Dermis blood vessel endothelial cell (primary cell): ENCODE results near the gene MPP3. TPM values are rescaled to one million over a fixed set of nuclear protein-coding genes. Genes with fewer than 3 reads are reported as not detected.
"Not testable (repeated sequence)": the region's sequence is repeated elsewhere in the genome, so short reads cannot be mapped to it uniquely, and the experiment has no call there.

Experiments
- DNase-seq: peaks from one replicate; pipeline ENCODE4 v3.0.0; 2010
- total RNA-seq: library from RNA; depleted of rRNA; stranded (reverse); fragments of >200 nt; gene quantifications from 2 replicates; pipeline ENCODE4 v1.2.3, GENCODE V29; 2014

MPP3 gene
- total RNA-seq: 3.0 and 4.9 TPM in 2 replicates

GRCh38 chr17:43832976-43833829 is at the start of gene MPP3:
TSS of gene MPP3 (minus strand) at chr17:43833146. CDS start at chr17:43831906, 1,240 bp downstream.
- peak; percentile 64 for DNase-seq

GRCh38 chr17:43881758-43882505 is 49.0 kb upstream of the MPP3 start:
- no peak for DNase-seq

GRCh38 chr17:43881181-43881580 is 48.2 kb upstream of the MPP3 start:
- no peak for DNase-seq

- peak; percentile 62 for DNase-seq
Observed at GRCh38 chr17:43880420-43880991, 47.6 kb upstream of the MPP3 start.

- DNase-seq: no peak
Observed at GRCh38 chr17:43879723-43880419, 46.9 kb upstream of the MPP3 start.

- DNase-seq: peak; percentile 81
Observed at GRCh38 chr17:43878260-43879175, 45.6 kb upstream of the MPP3 start.

GRCh38 chr17:43877451-43878155 is 44.7 kb upstream of the MPP3 start:
- no peak for DNase-seq

- no peak for DNase-seq
Observed at GRCh38 chr17:43877031-43877430, 44.1 kb upstream of the MPP3 start.

GRCh38 chr17:43875476-43876147 is 42.7 kb upstream of the MPP3 start:
- DNase-seq: no peak

GRCh38 chr17:43874293-43874692 is 41.3 kb upstream of the MPP3 start:
- DNase-seq: no peak

GRCh38 chr17:43873815-43874214 is 40.9 kb upstream of the MPP3 start:
- no peak for DNase-seq

GRCh38 chr17:43873091-43873490 is 40.1 kb upstream of the MPP3 start:
- no peak for DNase-seq

GRCh38 chr17:43871946-43872690 is 39.2 kb upstream of the MPP3 start:
- DNase-seq: no peak

GRCh38 chr17:43869031-43869430 is 36.1 kb upstream of the MPP3 start:
- DNase-seq: not testable (repeated sequence)

GRCh38 chr17:43868226-43868994 is 35.5 kb upstream of the MPP3 start:
- no peak for DNase-seq

- DNase-seq: no peak
Observed at GRCh38 chr17:43864161-43864984, 31.4 kb upstream of the MPP3 start.

- no peak for DNase-seq
Observed at GRCh38 chr17:43861960-43862359, 29.0 kb upstream of the MPP3 start.
